ENCODE measurements around the gene TXK.

TXK gene

GRCh38 chr4:48133669-48134068 is 381 bp downstream of the TXK start:
- DNase-seq, result no peak

GRCh38 chr4:48131736-48132135 is 2.3 kb downstream of the TXK start:
- no peak for DNase-seq

- DNase-seq, result no peak
Observed at GRCh38 chr4:48130100-48130499, 4.0 kb downstream of the TXK start.

GRCh38 chr4:48129307-48130014 is 4.6 kb downstream of the TXK start:
- no peak for DNase-seq

GRCh38 chr4:48127682-48128404 is 6.2 kb downstream of the TXK start:
- DNase-seq, result peak; percentile 95

GRCh38 chr4:48127231-48127630 is 6.8 kb downstream of the TXK start:
- DNase-seq, result no peak

GRCh38 chr4:48126621-48127020 is 7.4 kb downstream of the TXK start:
- DNase-seq, result no peak

GRCh38 chr4:48124870-48125269 is 9.2 kb downstream of the TXK start:
- no peak for DNase-seq

- DNase-seq, result no peak
Observed at GRCh38 chr4:48122756-48123155, 11.3 kb downstream of the TXK start.

GRCh38 chr4:48121180-48121579 is 12.9 kb downstream of the TXK start:
- no peak for DNase-seq

- no peak for DNase-seq
Observed at GRCh38 chr4:48120132-48120531, 13.9 kb downstream of the TXK start.

- no peak for DNase-seq
Observed at GRCh38 chr4:48119646-48120045, 14.4 kb downstream of the TXK start.

GRCh38 chr4:48118081-48118480 is 16.0 kb downstream of the TXK start:
- DNase-seq, result no peak

GRCh38 chr4:48116582-48116981 is 17.5 kb downstream of the TXK start:
- DNase-seq, result no peak

GRCh38 chr4:48114412-48114811 is 19.6 kb downstream of the TXK start:
- DNase-seq, result no peak

- no peak for DNase-seq
Observed at GRCh38 chr4:48112017-48112667, 21.9 kb downstream of the TXK start.

- DNase-seq, result no peak
Observed at GRCh38 chr4:48110452-48110978, 23.5 kb downstream of the TXK start.

- no peak for DNase-seq
Observed at GRCh38 chr4:48109413-48110263, 24.4 kb downstream of the TXK start.

- no peak for DNase-seq
Observed at GRCh38 chr4:48108309-48109073, 25.6 kb downstream of the TXK start.

- no peak for DNase-seq
Observed at GRCh38 chr4:48105230-48105629, 28.8 kb downstream of the TXK start.

GRCh38 chr4:48103483-48104139 is 30.4 kb downstream of the TXK start:
- no peak for DNase-seq

GRCh38 chr4:48102303-48102702 is 31.7 kb downstream of the TXK start:
- DNase-seq, result no peak

Measured in T1000 (cell line).